ENCODE data around the gene PLCH2.

Gene PLCH2

DNA sequence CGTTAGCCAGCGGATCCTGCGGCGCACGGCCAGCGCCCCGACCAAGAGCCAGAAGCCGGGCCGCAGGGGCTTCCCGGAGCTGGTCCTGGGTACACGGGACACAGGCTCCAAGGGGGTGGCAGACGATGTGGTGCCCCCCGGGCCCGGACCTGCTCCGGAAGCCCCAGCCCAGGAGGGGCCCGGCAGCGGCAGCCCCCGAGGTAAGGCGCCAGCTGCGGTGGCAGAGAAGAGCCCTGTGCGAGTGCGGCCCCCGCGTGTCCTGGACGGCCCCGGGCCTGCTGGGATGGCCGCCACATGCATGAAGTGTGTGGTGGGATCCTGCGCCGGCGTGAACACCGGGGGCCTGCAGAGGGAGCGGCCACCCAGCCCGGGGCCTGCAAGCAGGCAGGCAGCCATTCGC lies 26.1 kb downstream of the PLCH2 start:
- Histone ChIP-seq H3K27ac (no peak overlapping the region), H3K4me3 (ENCODE audit: low read depth, low read length) (no peak overlapping the region), H3K27me3 (replicated peaks) (no peaks in the 10 kb centered on the region), H3K36me3 (replicated peaks) (peaks cover 3% of the 10 kb centered on the region)
- in situ Hi-C loops (cut with HindIII; ENCODE audit: low pct_ligation_motif_present, low sequenced_read_pairs), result loop anchor here (25.0 kb wide), 1 partner anchor 90 kb away; the partner anchor contains the start of gene PEX10
- DNase-seq, result no peak
- TF ChIP-seq, protein P1, sequence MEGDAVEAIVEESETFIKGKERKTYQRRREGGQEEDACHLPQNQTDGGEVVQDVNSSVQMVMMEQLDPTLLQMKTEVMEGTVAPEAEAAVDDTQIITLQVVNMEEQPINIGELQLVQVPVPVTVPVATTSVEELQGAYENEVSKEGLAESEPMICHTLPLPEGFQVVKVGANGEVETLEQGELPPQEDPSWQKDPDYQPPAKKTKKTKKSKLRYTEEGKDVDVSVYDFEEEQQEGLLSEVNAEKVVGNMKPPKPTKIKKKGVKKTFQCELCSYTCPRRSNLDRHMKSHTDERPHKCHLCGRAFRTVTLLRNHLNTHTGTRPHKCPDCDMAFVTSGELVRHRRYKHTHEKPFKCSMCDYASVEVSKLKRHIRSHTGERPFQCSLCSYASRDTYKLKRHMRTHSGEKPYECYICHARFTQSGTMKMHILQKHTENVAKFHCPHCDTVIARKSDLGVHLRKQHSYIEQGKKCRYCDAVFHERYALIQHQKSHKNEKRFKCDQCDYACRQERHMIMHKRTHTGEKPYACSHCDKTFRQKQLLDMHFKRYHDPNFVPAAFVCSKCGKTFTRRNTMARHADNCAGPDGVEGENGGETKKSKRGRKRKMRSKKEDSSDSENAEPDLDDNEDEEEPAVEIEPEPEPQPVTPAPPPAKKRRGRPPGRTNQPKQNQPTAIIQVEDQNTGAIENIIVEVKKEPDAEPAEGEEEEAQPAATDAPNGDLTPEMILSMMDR (IDR thresholded peaks at IDR 0.05; ENCODE audit: low read depth, low read length, missing control alignments), result no peak

- Histone ChIP-seq H3K27ac (no peak overlapping the region), H3K4me3 (ENCODE audit: low read depth, low read length) (no peak overlapping the region), H3K27me3 (replicated peaks) (no peaks in the 10 kb centered on the region), H3K36me3 (replicated peaks) (peaks cover 10% of the 10 kb centered on the region)
- in situ Hi-C loops (cut with HindIII; ENCODE audit: low pct_ligation_motif_present, low sequenced_read_pairs), result loop anchor here (25.0 kb wide), 1 partner anchor 91 kb away; the partner anchor contains the start of gene PEX10
- no peak for DNase-seq
- TF ChIP-seq, protein P1 (IDR thresholded peaks at IDR 0.05; ENCODE audit: low read depth, low read length, missing control alignments), result no peak
Measured at GRCh38 chr1:2502661-2503553, 26.8 kb downstream of the PLCH2 start.

DNA sequence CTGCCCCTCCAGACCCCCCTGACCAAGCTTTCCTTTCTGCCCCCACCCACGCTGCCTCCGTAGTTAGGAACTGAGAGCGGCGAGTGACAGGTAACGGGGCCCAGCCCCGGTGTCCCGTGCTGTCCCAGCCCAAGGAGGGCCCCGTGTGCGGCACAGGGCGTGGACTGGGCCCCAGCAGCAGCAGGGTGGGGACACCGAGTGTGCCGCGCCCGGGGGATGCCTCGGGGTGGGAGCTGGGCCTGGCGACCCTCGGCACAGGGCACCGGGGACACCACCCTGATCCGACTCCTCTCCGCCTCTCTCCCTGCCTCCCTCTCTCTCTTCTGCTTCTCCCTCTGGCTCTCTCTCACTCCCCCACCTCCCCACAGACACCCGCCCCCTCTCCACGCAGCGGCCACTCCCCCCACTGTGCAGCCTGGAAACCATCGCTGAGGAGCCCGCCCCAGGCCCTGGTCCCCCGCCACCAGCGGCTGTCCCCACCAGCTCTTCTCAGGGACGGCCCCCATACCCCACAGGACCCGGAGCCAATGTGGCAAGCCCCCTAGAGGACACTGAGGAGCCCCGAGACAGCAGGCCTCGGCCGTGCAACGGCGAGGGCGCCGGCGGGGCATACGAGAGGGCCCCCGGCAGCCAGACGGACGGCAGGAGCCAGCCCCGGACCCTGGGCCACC lies 27.6 kb downstream of the PLCH2 start:
- no peak for DNase-seq
- in situ Hi-C loops (cut with HindIII; ENCODE audit: low pct_ligation_motif_present, low sequenced_read_pairs), result loop anchor here (25.0 kb wide), 1 partner anchor 91 kb away; the partner anchor contains the start of gene PEX10
- H3K36me3 ChIP-seq (replicated peaks), result peaks cover 15% of the 10 kb centered on the region
- no peaks in the 10 kb centered on the region for H3K27me3 ChIP-seq (replicated peaks)
- H3K4me3 ChIP-seq (ENCODE audit: low read depth, low read length), result no peak overlapping the region
- H3K27ac ChIP-seq, result no peak overlapping the region
- TF ChIP-seq, protein P1 (IDR thresholded peaks at IDR 0.05; ENCODE audit: low read depth, low read length, missing control alignments), result peak; percentile 22

- no peak for DNase-seq
- Histone ChIP-seq H3K36me3 (replicated peaks) (peaks cover 21% of the 10 kb centered on the region), H3K27ac (no peak overlapping the region), H3K4me3 (ENCODE audit: low read depth, low read length) (no peak overlapping the region), H3K27me3 (replicated peaks) (no peaks in the 10 kb centered on the region)
- TF ChIP-seq, protein P1 (IDR thresholded peaks at IDR 0.05; ENCODE audit: low read depth, low read length, missing control alignments), result no peak
- in situ Hi-C loops (cut with HindIII; ENCODE audit: low pct_ligation_motif_present, low sequenced_read_pairs), result loop anchor here (25.0 kb wide), 1 partner anchor 92 kb away; the partner anchor contains the start of gene PEX10
Measured at GRCh38 chr1:2504225-2504948, 28.3 kb downstream of the PLCH2 start.

GRCh38 chr1:2504949-2505272 lies 28.8 kb downstream of the PLCH2 start:
- in situ Hi-C loops (cut with HindIII; ENCODE audit: low pct_ligation_motif_present, low sequenced_read_pairs), result loop anchor here (25.0 kb wide), 1 partner anchor 93 kb away; the partner anchor contains the start of gene PEX10
- no peak overlapping the region for H3K4me3 ChIP-seq (ENCODE audit: low read depth, low read length)
- no peak for DNase-seq
- TF ChIP-seq, protein P1 (IDR thresholded peaks at IDR 0.05; ENCODE audit: low read depth, low read length, missing control alignments), result no peak
- no peak overlapping the region for H3K27ac ChIP-seq
- peaks cover 26% of the 10 kb centered on the region for H3K36me3 ChIP-seq (replicated peaks)
- no peaks in the 10 kb centered on the region for H3K27me3 ChIP-seq (replicated peaks)
